ENCODE measurements around the gene ICAM2.

Gene ICAM2

GRCh38 chr17:64020056-64020766, at the start of gene ICAM2:
ICAM2 (minus strand) TSS chr17:64020633; CDS start chr17:64006691, 13,942 bp downstream.
- DNase-seq (ENCODE audit: low read depth in 2 of 2): peak; percentile 76 to 78

GRCh38 chr17:64070213-64070612, 49.8 kb upstream of the ICAM2 start:
- DNase-seq (ENCODE audit: low read depth in 2 of 2): no peak

GRCh38 chr17:64069143-64069542, 48.7 kb upstream of the ICAM2 start:
- no peak for DNase-seq (ENCODE audit: low read depth in 2 of 2)

GRCh38 chr17:64067657-64068056, 47.2 kb upstream of the ICAM2 start:
- DNase-seq (ENCODE audit: low read depth in 2 of 2): no peak

GRCh38 chr17:64066716-64067115, 46.3 kb upstream of the ICAM2 start:
- no peak for DNase-seq (ENCODE audit: low read depth in 2 of 2)

GRCh38 chr17:64065161-64065560, 44.7 kb upstream of the ICAM2 start:
- no peak for DNase-seq (ENCODE audit: low read depth in 2 of 2)

GRCh38 chr17:64064331-64064730, 43.9 kb upstream of the ICAM2 start:
- DNase-seq (ENCODE audit: low read depth in 2 of 2): no peak

- DNase-seq (ENCODE audit: low read depth in 2 of 2): peak; percentile 8 to 35
These were observed 43.4 kb upstream of the ICAM2 start for GRCh38 chr17:64063766-64064224.

GRCh38 chr17:64063088-64063487, 42.7 kb upstream of the ICAM2 start:
- DNase-seq (ENCODE audit: low read depth in 2 of 2): no peak

GRCh38 chr17:64061178-64061898, 40.9 kb upstream of the ICAM2 start:
- peak in 1 of 2 experiments; percentile 17 for DNase-seq (ENCODE audit: low read depth in 2 of 2)

GRCh38 chr17:64060331-64060730, 39.9 kb upstream of the ICAM2 start:
- no peak for DNase-seq (ENCODE audit: low read depth in 2 of 2)

- no peak for DNase-seq (ENCODE audit: low read depth in 2 of 2)
These were observed 39.3 kb upstream of the ICAM2 start for GRCh38 chr17:64059756-64060155.

- no peak for DNase-seq (ENCODE audit: low read depth in 2 of 2)
These were observed 38.2 kb upstream of the ICAM2 start for GRCh38 chr17:64058621-64059020.

- no peak for DNase-seq (ENCODE audit: low read depth in 2 of 2)
These were observed 37.3 kb upstream of the ICAM2 start for GRCh38 chr17:64057701-64058263.

GRCh38 chr17:64056269-64057005, 36.0 kb upstream of the ICAM2 start:
- DNase-seq (ENCODE audit: low read depth in 2 of 2): no peak

- DNase-seq (ENCODE audit: low read depth in 2 of 2): no peak
These were observed 35.0 kb upstream of the ICAM2 start for GRCh38 chr17:64055183-64056142.

- DNase-seq (ENCODE audit: low read depth in 2 of 2): no peak
These were observed 33.9 kb upstream of the ICAM2 start for GRCh38 chr17:64054304-64054703.

- no peak for DNase-seq (ENCODE audit: low read depth in 2 of 2)
These were observed 32.7 kb upstream of the ICAM2 start for GRCh38 chr17:64053101-64053500.

GRCh38 chr17:64051153-64051552, 30.7 kb upstream of the ICAM2 start:
- no peak for DNase-seq (ENCODE audit: low read depth in 2 of 2)

- DNase-seq (ENCODE audit: low read depth in 2 of 2): no peak
These were observed 28.4 kb upstream of the ICAM2 start for GRCh38 chr17:64048805-64049204.

- no peak for DNase-seq (ENCODE audit: low read depth in 2 of 2)
These were observed 24.7 kb upstream of the ICAM2 start for GRCh38 chr17:64045176-64045575.
